ENCODE results near the gene PC.
"Not testable (repeated sequence)": the region's sequence is repeated elsewhere in the genome, so short reads cannot be mapped to it uniquely, and the experiment has no call there.

PC gene, protein sequence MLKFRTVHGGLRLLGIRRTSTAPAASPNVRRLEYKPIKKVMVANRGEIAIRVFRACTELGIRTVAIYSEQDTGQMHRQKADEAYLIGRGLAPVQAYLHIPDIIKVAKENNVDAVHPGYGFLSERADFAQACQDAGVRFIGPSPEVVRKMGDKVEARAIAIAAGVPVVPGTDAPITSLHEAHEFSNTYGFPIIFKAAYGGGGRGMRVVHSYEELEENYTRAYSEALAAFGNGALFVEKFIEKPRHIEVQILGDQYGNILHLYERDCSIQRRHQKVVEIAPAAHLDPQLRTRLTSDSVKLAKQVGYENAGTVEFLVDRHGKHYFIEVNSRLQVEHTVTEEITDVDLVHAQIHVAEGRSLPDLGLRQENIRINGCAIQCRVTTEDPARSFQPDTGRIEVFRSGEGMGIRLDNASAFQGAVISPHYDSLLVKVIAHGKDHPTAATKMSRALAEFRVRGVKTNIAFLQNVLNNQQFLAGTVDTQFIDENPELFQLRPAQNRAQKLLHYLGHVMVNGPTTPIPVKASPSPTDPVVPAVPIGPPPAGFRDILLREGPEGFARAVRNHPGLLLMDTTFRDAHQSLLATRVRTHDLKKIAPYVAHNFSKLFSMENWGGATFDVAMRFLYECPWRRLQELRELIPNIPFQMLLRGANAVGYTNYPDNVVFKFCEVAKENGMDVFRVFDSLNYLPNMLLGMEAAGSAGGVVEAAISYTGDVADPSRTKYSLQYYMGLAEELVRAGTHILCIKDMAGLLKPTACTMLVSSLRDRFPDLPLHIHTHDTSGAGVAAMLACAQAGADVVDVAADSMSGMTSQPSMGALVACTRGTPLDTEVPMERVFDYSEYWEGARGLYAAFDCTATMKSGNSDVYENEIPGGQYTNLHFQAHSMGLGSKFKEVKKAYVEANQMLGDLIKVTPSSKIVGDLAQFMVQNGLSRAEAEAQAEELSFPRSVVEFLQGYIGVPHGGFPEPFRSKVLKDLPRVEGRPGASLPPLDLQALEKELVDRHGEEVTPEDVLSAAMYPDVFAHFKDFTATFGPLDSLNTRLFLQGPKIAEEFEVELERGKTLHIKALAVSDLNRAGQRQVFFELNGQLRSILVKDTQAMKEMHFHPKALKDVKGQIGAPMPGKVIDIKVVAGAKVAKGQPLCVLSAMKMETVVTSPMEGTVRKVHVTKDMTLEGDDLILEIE

DNA sequence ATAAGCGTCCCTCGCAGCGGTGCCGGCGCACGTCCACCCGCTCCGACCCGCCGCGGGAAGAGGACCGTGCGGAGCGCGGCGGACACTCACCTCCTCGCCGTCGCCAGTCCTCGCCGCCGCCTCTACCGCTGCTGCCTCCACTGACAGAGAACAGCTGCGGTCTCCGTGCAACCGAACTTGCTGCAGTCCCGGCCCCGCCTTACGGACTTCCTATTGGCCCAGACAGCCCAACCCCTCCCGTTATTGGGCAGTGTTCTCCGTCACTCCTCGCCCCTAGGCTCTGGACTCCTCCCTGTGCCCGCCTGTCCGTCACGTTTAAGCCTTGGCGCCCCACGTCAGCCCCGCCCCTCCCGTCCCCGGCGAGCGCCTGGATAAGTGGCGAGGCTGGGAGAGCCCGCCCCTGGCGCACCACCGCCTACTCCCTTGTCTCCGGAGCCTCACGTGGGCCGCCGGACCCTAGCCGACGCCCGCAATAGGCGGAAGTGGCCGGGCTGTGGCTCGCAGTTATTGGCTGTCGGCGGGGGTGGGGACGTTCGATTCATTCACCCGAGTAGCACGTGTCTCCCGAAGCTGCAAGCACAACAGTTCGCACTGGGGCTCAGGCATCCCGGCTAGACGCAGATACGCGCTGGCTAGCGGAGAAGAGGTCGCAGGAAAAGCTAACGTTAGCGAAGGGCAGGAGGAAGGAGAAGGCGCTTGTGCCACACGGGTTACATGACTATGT is at the start of gene PC:
Gene PC (minus strand): TSS at position 152 of the 724 bp plus-strand sequence. CDS start 86,224 bp downstream, outside the sequence.
- peak; percentile 72 to 98 for DNase-seq

DNA sequence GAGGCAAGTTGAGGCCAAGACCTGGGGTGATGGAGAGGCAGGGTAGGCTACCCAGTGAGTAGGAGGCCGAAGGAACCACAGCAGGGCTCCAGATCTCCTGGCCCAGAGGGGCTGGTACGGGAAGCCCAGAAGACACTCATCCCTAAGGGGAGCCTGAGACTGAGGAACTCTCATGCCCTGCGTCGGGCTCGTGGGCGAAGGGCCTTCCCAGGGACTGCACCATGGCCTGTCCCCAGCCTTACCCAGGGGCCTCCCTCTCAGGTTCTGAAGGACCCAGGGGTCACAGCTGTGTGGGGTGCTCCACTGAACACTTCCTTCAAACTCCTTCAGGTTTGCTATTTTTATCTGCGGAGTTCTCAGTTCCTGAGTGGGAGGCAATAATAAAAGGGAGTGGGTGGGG is 48.9 kb upstream of the PC start:
- DNase-seq, result no peak

DNA sequence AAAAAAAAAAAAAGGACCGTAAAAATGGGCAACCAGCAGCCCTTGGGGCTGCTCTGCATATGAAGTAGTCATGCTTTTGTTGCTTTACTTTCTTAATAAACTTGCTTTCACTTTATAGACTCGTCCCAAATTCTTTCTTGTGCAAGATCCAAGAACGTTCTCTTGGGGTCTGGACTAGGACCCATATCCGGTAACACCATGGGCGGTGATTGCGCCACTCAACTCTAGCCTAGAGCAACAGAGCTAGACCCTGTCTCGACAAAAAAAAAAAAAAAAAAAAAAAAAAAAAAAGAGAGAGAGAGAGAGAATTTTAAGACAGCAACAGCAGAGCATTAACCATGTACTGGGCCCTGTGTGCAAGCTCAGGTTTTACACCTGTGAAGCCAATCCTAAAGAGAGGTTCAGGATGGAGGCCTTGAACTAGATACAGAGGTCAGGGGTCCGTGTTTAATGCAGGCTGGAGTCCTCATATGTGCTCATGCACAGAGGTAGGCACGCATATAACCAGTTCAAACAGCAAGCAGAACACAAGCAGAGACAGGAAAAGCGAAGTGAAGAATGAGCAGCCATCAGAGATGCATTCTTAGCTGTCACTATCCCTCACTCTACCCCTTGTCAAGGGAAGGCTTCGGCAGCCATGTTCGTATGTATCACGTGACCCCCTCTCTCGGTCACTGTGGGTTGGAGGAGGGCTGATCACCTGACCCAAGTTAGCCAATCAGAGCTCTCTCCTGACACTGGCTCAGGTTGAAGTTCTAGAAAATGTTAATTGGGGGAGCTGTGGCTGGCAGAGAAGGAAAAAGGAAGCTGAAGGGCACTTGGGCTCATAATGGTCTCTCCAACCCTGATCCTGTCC is 48.1 kb upstream of the PC start:
- DNase-seq, result no peak

DNA sequence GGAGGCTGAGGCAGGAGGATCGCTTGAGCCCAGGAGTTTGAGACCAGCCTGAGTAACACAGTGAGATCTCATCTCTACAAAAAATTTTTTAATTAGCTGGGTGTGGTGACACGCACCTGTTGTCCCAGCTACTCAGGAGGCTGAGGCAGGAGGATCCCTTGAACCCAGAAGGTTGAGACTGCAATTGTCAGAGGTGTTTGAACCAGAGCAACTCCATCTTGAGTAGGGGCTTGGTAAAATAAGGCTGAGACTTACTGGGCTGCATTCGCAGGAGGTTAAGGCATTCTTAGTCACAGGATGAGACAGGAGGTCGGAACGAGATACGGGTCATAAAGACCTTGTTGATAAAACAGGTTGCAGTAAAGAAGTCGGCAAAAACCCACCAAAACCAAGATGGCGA is 47.0 kb upstream of the PC start:
- DNase-seq, result not testable (repeated sequence)

DNA sequence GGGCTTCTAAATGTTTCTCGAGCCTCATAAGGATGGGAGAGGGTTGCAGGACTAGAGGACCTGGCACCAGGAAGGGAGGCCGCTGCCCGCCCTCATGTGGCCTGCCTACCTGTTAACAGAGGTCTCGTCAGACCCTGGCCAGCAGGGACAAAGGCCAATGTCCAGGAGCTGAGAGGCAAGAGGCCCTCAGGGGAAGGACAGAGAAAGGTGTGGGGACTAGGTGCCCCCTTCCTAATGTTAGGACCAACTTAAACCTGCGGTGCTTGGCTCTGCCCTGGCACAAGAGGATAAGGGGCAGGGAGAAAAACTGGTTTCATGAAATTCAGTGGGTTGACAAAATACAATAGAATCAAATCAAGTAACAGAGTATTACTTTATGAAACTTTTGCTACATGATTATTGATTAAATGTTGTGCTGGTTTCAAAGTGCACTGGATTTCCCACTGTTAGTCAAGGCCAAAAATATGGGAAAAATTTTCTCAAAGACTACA is 44.8 kb upstream of the PC start:
- no peak for DNase-seq

DNA sequence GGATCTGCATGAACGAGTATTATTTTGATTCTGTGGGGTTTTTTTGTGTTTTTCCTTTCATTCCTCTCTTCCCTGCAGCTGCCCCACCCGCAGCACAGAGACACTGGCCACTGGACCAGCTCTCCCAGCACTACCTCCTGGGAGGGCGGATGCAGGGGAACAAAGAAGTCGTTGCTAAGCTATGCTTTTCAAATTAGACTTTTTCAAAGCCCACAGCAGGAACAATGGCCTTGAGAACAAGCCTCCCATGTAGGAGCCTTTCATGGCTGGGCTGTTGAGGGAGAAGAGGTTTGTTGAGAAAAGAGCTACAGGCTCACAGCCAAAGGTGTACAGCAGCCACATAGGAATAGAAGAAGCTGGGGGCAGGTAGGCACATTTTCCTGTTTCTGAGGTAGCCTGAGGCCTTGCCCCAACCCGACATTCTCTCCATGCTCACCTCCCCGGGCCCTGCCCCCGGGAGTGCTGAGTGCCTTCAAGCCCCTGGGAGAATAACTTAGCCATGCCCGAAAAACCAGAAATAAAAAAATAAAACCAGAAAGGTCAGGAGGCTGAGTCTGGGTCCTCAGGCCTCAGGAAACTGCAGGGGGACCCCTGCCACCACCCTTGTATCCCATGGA is 44.2 kb upstream of the PC start:
- no peak for DNase-seq

DNA sequence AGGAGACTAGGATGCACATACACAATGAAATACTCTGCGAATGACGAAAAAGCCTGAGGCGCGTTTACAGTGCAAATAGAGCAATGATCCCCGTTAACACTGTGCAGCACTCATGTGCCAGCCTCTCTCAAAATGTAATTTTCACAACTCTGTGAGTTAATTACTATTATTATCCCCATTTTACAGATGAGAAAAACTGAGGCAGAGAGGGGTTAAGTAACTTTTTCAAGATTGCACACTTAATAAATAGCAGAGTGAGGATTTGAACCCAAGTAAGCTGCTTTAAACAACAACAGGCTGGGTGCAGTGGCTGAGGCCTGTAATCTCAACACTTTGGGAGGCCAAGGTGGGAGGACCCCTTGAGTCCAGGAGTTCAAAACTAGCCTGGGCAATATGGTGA is 43.1 kb upstream of the PC start:
- no peak for DNase-seq

DNA sequence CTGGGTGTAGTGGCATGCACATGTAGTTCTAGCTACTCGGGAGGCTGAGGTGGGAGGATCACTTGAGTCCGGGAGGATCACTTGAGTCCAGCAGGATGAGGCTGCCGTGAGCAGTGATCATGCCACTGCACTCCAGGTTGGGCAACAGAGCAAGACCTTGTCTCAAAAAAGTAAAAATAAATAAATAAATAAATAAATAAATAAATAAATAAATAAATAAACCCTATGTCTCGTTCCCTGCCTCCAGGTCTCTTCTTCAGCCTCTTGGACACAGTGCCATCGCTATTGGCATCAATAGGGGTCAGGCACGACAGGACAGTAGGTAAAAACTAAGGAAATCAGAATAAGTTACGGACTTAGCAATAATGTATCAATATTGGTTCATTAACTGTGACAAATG is 41.4 kb upstream of the PC start:
- no peak for DNase-seq

DNA sequence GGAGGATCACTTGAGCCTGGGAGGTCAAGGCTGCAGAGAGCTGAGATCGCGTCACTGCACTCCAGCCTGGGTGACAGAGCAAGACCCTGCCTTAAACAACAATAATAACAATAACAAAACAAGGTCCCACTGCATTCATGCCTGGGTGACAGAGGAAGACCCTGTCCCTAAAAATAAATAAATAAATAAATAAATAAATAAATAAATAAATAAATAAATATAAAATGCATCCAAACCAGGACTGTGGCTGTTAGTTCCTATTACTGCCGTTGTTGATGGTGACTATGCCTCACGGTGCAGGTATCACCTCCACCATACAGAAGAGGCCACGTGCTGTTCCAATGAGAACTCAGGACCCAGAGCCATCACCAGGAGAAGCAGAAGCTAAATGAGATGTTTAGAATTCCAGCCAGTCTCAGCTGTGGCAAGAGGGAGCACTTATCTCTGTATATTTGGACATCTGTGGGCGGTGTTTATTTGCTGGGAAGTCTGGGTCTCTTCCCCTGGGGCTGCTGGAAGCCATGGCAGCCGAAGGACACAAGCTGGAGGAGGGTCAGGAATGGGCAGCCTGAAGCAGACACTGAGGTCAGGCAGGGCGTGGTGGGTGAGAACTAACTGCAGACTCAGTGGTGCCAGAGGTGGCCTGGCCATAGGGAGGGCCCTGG is 38.6 kb upstream of the PC start:
- DNase-seq, result no peak

DNA sequence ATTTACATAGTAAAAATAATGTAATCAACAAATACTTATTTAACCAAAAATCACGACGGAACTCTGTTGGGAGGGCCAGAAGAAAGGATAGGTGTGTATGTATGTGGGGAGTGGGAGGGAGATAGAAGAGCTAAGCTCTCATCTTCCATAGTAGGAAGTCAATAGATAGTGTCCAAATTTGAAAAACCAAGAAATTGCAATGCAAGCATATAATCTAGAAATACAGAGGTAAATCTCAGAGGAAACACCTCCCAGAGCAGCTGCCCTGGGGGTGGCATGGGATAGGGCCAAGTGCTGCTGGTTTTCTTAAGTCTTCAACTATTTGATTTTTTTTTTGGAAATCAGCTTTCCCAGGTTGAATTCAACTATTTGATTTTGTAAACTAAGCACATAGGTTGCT is 33.9 kb upstream of the PC start:
- no peak for DNase-seq

DNA sequence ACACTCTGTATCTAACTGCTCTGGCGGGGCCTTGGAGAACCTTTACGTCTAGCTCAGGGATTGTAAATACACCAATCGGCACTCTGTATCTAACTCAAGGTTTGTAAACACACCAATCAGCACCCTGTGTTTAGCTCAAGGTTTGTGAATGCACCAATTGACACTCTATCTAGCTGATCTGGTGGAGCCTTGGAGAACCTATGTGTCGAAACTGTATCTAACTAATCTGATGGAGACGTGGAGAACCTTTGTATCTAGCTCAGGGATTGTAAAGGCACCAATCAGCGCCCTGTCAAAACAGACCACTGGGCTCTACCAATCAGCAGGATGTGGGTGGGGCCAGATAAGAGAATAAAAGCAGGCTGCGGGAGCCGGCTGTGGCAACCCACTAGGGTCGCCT is 31.2 kb upstream of the PC start:
- not testable (repeated sequence) for DNase-seq

DNA sequence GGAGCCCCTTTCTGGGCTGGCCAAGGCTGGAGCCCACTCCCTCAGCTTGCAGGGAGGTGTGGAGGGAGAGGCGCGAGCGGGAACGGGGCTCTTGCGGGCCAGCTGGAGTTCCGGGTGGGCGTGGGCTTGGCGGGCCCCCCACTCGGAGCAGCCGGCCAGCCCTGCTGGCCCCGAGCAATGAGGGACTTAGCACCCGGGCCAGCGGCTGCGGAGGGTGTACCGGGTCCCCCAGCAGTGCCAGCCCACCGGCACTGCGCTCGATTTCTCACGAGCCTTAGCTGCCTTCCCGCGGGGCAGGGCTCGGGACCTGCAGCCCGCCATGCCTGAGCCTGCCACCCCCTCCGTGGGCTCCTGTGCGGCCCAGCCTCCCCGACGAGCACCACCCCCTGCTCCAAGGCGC is 30.6 kb upstream of the PC start:
- not testable (repeated sequence) for DNase-seq

DNA sequence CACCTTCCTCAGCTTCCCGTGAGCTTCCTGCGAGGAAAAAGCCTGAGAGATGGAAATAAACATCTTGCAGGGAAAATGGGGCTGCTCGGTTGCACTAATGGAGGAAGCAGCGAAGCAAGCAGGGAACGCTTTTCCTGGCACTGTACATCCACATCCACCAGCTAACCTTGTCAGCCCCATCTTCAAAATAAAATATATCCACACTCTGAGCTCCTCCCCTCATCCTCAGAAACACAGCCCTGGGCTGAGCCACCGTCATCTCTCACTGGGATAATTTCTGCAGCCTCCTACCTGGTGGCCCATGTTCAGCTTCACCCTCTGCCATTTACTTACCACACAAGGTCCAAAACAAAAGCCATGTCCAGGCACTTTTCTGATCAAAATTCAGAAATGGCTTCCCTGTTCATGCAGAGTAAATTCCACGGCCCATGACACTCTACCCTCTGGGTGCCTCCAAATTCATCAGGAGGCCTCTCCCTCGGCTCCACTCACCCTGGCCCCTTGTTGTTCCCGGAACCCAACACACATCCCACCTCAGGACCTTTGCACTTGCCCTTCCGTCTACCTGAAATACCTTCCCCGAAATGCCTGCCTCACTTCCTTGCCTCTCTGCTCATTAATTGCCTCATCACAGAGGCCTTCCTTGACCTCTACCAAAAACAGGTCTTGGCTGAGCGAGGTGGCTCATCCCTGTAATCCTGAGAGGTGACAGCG is 29.9 kb upstream of the PC start:
- DNase-seq, result no peak

DNA sequence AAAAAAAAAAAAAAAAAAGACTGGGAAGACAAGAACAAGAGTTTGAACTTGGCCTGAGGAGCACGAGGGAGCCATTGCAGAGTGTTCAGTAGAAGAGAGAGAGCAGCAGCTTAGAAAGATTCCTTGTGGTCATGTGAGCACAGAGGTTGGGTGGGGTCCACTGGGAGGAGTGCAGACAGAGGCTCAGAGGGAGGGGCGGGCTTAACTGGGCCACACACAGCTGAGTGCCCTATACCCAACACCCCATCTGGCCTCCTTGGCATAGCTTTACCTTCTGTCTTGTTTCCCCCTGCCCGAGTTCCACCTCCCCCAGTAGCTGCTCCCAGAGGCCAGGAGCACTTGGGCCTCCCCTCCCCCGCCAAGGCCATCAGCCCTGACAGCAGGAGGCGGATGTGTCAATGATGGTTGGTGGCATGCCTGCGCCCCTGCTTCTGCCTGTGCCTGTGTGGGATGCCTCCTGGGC is 29.0 kb upstream of the PC start:
- DNase-seq, result no peak

DNA sequence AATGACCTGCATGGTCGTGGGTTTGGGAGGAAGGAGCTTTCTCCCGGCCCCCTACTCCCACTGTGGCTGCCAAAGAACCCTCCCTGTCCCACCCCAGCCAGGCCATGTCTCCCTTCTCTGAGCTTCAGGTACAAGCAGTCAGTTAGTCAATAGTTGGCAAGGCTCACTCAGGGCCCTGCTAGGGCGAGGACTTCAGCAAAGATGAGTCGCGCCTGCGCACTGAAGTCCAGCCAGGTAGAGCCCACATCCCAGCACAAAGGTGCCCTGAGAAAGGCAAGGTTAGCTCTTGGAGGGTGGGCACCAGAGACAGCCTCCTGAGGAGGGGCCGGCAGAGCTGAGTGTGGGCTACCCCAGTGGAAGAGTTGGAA is 28.0 kb upstream of the PC start:
- no peak for DNase-seq

DNA sequence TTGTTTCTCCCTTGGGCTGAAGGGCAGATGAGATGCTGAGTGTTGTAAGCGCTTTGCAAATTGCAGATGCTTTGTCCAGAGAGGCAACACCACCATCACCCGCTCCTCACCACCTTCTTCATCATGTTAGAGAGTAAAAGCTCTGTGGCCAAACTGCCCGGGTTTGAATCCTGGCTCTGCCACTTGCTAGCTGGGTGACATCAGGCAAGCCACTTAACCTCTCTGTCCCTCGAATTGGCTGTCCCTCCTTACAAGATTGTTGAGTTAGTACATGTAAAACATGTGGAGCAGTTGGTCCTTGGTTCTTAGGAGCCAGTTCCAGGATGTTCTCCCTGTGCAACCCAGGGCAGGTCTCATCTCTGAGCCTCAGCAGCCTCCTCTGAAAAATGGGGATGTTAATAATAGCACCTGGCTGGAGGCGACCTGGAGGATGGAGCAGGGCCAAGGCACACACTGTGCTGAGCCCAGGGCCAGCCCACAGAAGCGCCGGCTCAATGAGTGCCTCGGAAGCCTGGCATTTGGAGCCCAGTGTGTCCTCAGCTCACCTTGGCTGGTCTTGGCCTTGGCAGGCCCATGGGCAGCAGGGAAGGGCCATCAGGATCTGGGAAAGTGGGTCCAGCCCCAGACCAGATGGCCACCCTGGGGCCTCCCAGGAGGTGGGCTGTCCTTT is 27.5 kb upstream of the PC start:
- no peak for DNase-seq

DNA sequence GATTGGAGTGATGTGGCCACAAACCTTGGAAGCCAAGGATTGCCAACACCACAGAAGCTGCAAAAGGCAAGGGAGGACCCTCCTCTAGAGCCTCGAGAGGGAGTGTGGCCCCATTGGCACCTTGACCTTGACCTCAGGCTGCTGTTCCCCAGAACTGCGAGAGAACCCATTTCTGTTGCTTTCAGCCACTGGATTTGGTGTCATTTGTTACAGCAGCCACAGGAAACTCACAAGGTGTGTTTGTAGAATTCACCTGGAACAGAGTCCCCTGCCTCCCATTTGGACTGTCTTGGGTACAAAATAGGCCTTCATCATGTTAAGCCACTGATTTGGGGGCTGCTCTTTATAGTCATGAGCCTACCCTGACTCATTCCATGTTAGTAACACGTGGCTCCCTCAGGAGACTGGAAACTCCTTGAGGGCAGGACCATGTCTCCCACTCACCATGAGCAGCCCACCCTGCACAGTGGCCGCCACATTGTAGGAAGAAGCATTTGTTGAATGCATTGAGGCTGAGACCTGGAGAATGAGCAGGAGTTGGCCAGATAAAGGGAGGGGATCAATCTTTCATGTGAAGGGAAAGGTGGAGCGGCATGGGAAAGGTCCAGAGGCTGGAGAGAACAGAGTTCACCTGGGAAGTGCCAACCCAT is 25.2 kb upstream of the PC start:
- no peak for DNase-seq

DNA sequence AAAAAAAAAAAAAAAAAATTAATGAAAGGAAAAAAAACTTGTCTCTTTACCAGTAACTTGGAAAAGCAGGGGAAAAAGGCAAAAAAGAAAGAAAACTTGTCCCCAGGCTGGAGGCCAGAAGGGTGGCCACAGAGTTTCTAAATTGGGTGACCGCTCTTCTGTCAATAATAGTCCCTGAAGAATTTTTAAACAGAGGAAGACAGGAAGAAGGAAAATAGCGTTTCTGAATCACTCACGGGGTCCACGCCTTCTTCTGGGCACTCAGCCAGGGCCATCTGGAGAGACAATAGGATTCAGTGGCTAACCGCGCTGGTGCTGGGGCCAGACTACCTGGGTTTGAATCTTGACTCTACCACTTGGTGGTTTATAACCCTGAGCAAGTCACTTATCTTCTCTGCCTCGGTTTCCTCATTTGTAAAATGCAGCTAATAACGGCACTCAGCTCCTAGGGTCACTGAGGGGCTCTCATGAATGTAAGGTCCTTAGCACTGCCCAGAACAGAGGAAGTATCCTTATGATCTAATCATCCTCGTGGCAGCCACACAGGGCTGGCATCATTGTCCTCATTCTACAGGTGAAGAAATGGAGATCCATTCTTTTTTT is 23.9 kb upstream of the PC start:
- DNase-seq, result peak; percentile 53 to 81
